Psoas muscle (tissue), 8 donors: Measurements from ENCODE around the gene NEURL3. TPM values are rescaled to one million over a fixed set of nuclear protein-coding genes. Genes with fewer than 3 reads are reported as not detected.

Source experiments
- ATAC-seq, 4 donors: fragments of 200-7000 bp; cut with Tn5 transposase; one replicate each; pipeline ENCODE4 v1.9.1; 2020; ENCODE audit warnings: moderate library complexity in 3 of 4, mild to moderate bottlenecking in 2 of 4
- DNase-seq, 2 donors: peaks; one replicate each; pipeline ENCODE4 v3.0.0-alpha.2; 2020
- H3K27ac ChIP-seq: fragments of 200-600 bp; one replicate; pipeline ENCODE4 v1.8.0; 2022
- H3K27me3 ChIP-seq, 3 donors: fragments of 200-600 bp in 1 of 3; one replicate each; pipeline versions ENCODE4 v1.6.1 to v1.8.0; 2013 to 2022; ENCODE audit warnings: low read length in 2 of 3, mild to moderate bottlenecking in 2 of 3, moderate library complexity in 1 of 3; ENCODE audit not compliant: insufficient read depth in 3 of 3
- H3K36me3 ChIP-seq, 2 donors: fragments of 200-600 bp in 1 of 2; one replicate each; pipeline versions ENCODE4 v1.6.1 to v1.8.0; 2013 to 2022; ENCODE audit warnings: low read depth in 1 of 2, mild to moderate bottlenecking in 1 of 2, moderate library complexity in 1 of 2; ENCODE audit not compliant: insufficient read depth in 1 of 2
- H3K4me1 ChIP-seq: fragments of 200-600 bp; one replicate; pipeline ENCODE4 v1.8.0; 2022
- H3K4me3 ChIP-seq: fragments of 200-600 bp; one replicate; pipeline ENCODE4 v1.8.0; 2022; ENCODE audit warnings: mild to moderate bottlenecking
- H3K9me3 ChIP-seq: fragments of 200-600 bp; one replicate; pipeline ENCODE4 v1.8.0; 2022
- WGBS, 3 donors: extraction: QIAGEN DNeasy Blood & Tissue Kit; methylation state at CpG; one replicate each; pipeline versions ENCODE4 v1.1.6 to v1.1.7; 2013; 5-methylcytosine and 5-hydroxymethylcytosine counted together
- intact Hi-C, 2 donors: fragments of 100-400 bp; cut with DNase I; formaldehyde crosslinking; loops; one replicate each; pipeline versions ENCODE4 v1.11.0 to v1.14.2; 2022
- polyA plus RNA-seq, 3 donors: library from polyadenylated mRNA; stranded (reverse); fragments of 200-250 nt; gene quantifications; one replicate each; pipeline ENCODE4 v1.2.3, GENCODE V29; 2013
- total RNA-seq, 4 donors: library from RNA; stranded (reverse); fragmentation: NEBNext Ultra II Directional in 2 of 4; extraction: Animal tissue kit (Norgen Biotek cat#: 25700) in 2 of 4; gene quantifications; one replicate each; pipeline versions ENCODE4 v1.2.1 to v1.2.4, GENCODE V29; 2021 to 2023
- TF ChIP-seq, protein P1 (sequence below): fragments of 200-600 bp; IDR thresholded peaks from one replicate; pipeline ENCODE4 v1.8.0; 2022; ENCODE audit warnings: antibody characterized with exemption
- donor health status: healthy with polysubstance abuse.
- donor health status: DM: no; HTN: no; CAD: no; lungs with moderate emphysema.
- donor health status: Bipolar disorder and iron deficiency.
- donor health status: healthy.
- donor health status: DM: yes; HTN: yes; CAD: no.
- donor health status: DM: no; HTN: no; CAD: no.
- donor health status: DM: no; HTN: no; CAD: no.
- donor health status: DM: yes; HTN: yes; CAD: no.

The NEURL3 gene
- total and polyA plus RNA-seq, 7 donors: 0.09 to 0.59 (median 0.09) TPM; not detected in 4

DNA sequence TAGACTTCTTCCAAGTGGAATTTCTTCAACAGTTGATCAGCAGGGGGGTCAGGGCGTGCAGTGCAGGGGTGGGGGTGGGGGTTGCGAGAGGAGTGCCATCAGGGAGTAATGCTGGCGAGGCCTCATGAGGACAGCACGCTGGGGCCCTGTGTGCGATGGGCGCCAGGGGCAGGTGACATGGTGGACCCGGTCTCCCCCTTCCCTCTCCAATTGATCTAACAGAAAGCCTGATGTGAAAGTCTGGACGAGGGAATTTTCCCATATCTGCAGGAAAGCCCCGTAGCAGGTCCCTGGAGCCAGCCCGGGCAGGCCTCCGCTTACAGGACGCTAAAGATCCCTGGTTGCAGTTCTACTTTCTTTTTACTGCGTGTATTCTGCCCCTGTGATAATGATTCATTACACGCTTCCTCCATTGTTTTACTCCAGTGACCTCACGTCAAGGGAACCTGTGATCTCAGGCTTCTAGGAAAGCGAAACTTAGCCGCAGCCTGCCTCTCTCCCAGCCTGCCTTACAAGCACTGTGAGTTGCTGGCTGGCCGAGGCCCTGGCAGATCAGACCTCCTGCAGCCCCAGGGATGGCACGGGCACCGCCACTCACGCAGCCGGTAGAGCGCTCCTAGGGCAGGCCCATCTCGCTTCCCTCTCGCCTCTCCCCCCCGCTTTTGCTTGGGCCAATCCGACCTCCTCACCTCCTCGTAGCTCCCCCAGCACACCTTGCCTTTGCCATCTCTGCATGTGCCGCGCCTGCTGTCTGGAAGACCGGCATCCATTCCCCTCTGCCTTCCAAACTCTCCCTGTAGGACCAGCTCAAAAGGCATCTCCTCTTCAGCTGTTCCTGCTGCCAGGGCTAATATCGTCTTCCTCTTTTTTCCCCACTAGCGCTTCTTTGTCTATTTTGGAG is 19.2 kb downstream of the NEURL3 start:
- DNase-seq (peak; percentile 53 to 74), ATAC-seq (peak; percentile 84 to 94 (median 92))
- H3K27me3 ChIP-seq: no peaks in the 10 kb centered on the region
- WGBS, 3 donors: 12 to 20% (median 14%) methylated on average over 32 to 33 of the region's 33 CpGs
- H3K4me3 ChIP-seq: peak overlapping the region; percentile 67
- intact Hi-C loops: no loop called here
- TF ChIP-seq, protein P1, sequence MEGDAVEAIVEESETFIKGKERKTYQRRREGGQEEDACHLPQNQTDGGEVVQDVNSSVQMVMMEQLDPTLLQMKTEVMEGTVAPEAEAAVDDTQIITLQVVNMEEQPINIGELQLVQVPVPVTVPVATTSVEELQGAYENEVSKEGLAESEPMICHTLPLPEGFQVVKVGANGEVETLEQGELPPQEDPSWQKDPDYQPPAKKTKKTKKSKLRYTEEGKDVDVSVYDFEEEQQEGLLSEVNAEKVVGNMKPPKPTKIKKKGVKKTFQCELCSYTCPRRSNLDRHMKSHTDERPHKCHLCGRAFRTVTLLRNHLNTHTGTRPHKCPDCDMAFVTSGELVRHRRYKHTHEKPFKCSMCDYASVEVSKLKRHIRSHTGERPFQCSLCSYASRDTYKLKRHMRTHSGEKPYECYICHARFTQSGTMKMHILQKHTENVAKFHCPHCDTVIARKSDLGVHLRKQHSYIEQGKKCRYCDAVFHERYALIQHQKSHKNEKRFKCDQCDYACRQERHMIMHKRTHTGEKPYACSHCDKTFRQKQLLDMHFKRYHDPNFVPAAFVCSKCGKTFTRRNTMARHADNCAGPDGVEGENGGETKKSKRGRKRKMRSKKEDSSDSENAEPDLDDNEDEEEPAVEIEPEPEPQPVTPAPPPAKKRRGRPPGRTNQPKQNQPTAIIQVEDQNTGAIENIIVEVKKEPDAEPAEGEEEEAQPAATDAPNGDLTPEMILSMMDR: no peak
- peak overlapping the region; percentile 79 for H3K27ac ChIP-seq
- no peaks in the 10 kb centered on the region for H3K4me1 ChIP-seq
- H3K36me3 ChIP-seq: no peaks in the 10 kb centered on the region
- no peaks in the 10 kb centered on the region for H3K9me3 ChIP-seq

DNA sequence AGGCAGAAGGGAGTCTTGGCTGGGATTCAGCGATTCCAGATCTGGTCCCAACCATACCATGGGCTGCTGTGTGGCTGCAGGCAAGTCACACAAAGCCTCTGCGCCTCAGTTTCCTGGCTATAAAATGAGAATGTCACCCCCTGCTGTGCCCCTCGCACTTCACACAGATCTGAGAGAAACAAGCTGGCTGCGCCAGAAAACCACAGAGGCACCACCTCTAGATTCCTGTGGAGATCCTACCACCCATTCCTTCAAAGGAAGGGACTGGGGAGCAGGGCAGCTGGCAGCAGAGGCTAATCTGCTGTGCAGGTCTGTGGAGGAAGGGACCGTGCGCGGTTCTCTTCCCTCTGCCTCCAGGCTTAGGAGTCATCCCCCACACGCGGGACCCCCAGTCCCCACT is 19.8 kb downstream of the NEURL3 start:
- TF ChIP-seq, protein P1: no peak
- H3K4me1 ChIP-seq: no peaks in the 10 kb centered on the region
- no peaks in the 10 kb centered on the region for H3K9me3 ChIP-seq
- peak in 2 of 4 donors; percentile 22 to 31 for ATAC-seq
- H3K36me3 ChIP-seq: no peaks in the 10 kb centered on the region
- DNase-seq: no peak
- intact Hi-C loops: no loop called here
- H3K27me3 ChIP-seq: no peaks in the 10 kb centered on the region
- 80 to 88% (median 83%) methylated on average over 9 of the region's 9 CpGs for WGBS, 3 donors
- peak overlapping the region; percentile 79 for H3K27ac ChIP-seq
- H3K4me3 ChIP-seq: peak overlapping the region; percentile 67

DNA sequence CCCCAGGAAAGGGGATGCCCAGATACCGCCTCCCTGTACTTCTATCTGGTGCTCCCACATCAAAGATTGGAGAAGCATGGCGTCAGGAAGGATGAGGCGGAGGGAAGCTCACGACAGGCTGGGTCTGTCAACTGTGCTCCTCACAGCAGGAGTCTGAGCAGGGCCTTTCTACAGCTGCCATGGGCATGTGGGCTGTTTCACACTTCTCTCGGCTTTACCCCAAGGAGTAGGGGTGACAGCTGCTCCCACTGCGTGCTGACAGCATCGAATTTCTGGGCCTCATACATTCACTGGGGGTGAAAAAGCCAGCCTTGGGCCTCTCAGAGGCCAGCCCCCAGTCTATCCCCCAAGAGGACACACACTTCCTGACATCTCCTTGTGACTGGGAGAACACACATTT is 21.1 kb downstream of the NEURL3 start:
- intact Hi-C loops: no loop called here
- DNase-seq (no peak), ATAC-seq (no peak)
- Histone ChIP-seq H3K4me1 (no peaks in the 10 kb centered on the region), H3K27me3 (no peaks in the 10 kb centered on the region), H3K9me3 (no peaks in the 10 kb centered on the region), H3K4me3 (no peak overlapping the region), H3K27ac (no peak overlapping the region), H3K36me3 (no peaks in the 10 kb centered on the region)
- TF ChIP-seq, protein P1: no peak
- WGBS, 3 donors: 68 to 75% (median 69%) methylated on average over 7 of the region's 7 CpGs

DNA sequence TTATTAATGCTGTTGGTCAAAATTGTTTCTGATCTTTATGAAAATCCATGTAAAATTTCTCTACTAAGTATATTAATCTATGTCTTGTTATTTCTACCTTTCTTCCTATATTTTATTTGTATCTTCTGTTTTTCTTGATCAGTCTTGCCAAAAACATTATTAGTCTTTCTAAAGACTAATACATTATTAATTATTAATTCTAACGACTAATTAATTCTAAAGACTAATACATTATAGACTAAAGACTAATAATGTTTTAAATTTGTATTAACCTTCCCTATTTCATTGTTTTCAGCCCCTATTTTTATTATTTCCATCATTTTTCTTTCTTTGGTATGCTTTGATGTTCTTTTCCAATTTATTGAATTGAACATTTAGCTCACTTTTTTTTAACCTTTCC is 27.7 kb downstream of the NEURL3 start:
- ATAC-seq: no peak
- H3K27me3 ChIP-seq: no peaks in the 10 kb centered on the region
- no peak overlapping the region for H3K27ac ChIP-seq
- intact Hi-C loops: no loop called here
- no peaks in the 10 kb centered on the region for H3K4me1 ChIP-seq
- TF ChIP-seq, protein P1: no peak
- H3K36me3 ChIP-seq: no peaks in the 10 kb centered on the region
- no peak overlapping the region for H3K4me3 ChIP-seq
- 51 to 72% (median 54%) methylated on average over 1 of the region's 1 CpG for WGBS, 3 donors
- no peaks in the 10 kb centered on the region for H3K9me3 ChIP-seq
- DNase-seq: no peak
